Fibroblast of lung (primary cell): ENCODE data around the gene XRCC3.

Experiments
- CTCF ChIP-seq, 2 donors: IDR thresholded peaks in 1 of 2; conservative IDR thresholded peaks in 1 of 2; 1 replicate in 1 of 2; 2 replicates in 1 of 2; pipeline ENCODE4 v1.5.1; 2011 to 2012; ENCODE audit warnings: low read length in 2 of 2, control low read depth in 1 of 2, inconsistent platforms in 1 of 2, low read depth in 1 of 2, mild to moderate bottlenecking in 1 of 2
- EZH2 ChIP-seq: IDR thresholded peaks from 2 replicates; pipeline ENCODE4 v1.5.1; 2012; ENCODE audit warnings: low read length, control low read depth, mild to moderate bottlenecking; ENCODE audit errors: missing control alignments

GRCh38 chr14:103718572-103718971 is 3.3 kb upstream of the XRCC3 start:
- TF ChIP-seq CTCF (conservative IDR thresholded peaks at IDR 0.05 in 1 of 2, IDR thresholded peaks at IDR 0.05 in 1 of 2; ENCODE audit: low read depth in 1 of 2, low read length in 2 of 2) (no peak), EZH2 (no peak)
